ENCODE measurements around the gene TRIM47. TPM values are rescaled to one million over a fixed set of nuclear protein-coding genes. Genes with fewer than 3 reads are reported as not detected.

The TRIM47 gene
- total and polyA plus RNA-seq, 2 of the 13 experiments (the other 11 are each of a cell fraction or from before 2014, with no cell fraction given): 33.5 to 82.0 TPM

GRCh38 chr17:75892556-75893224 is 14.3 kb upstream of the TRIM47 start (continued):
- TF ChIP-seq SOX13 (IDR thresholded peaks at IDR 0.05) (no peak), SOX13 (CRISPR knock-in tag; conservative IDR thresholded peaks at IDR 0.05 in 1 of 2, IDR thresholded peaks at IDR 0.05 in 1 of 2) (peak in 1 of 2 experiments; percentile 44; a peak in 1 of 4 replicates), ZNF768 (CRISPR knock-in tag; IDR thresholded peaks at IDR 0.05) (peak; percentile 95), BCL6 (CRISPR knock-in tag; IDR thresholded peaks at IDR 0.05) (peak; percentile 9; the same call in 1 of the 2 replicates), RXRA (CRISPR knock-in tag; IDR thresholded peaks at IDR 0.05) (peak; percentile 65; the same call in 1 of the 2 replicates), FOXC1 (CRISPR knock-in tag; IDR thresholded peaks at IDR 0.05; ENCODE audit: borderline replicate concordance) (no peak), ZNF292 (CRISPR knock-in tag; IDR thresholded peaks at IDR 0.05; ENCODE audit: borderline replicate concordance, low read depth) (peak; percentile 35), TFAP4 (IDR thresholded peaks at IDR 0.05; ENCODE audit: borderline replicate concordance, low read depth) (peak; percentile 93), ZNF441 (CRISPR knock-in tag; IDR thresholded peaks at IDR 0.05; ENCODE audit: borderline replicate concordance) (no peak), FOXP1 (IDR thresholded peaks at IDR 0.05) (no peak), FOXP1 (CRISPR knock-in tag; IDR thresholded peaks at IDR 0.05) (no peak), ZNF180 (CRISPR knock-in tag; IDR thresholded peaks at IDR 0.05; ENCODE audit: borderline replicate concordance, low read depth) (no peak), ZNF782 (CRISPR knock-in tag; IDR thresholded peaks at IDR 0.05; ENCODE audit: borderline replicate concordance) (peak; percentile 71; the same call in 1 of the 2 replicates), HOXA7 (CRISPR knock-in tag; IDR thresholded peaks at IDR 0.05) (no peak), ELF4 (CRISPR knock-in tag; IDR thresholded peaks at IDR 0.05; ENCODE audit: borderline replicate concordance) (no peak), ATF3 (CRISPR knock-in tag; IDR thresholded peaks at IDR 0.05) (no peak), ISL2 (CRISPR knock-in tag; IDR thresholded peaks at IDR 0.05) (0 out of 2 replicates have a peak, but pooled peaks have one; percentile 34), ZNF616 (CRISPR knock-in tag; IDR thresholded peaks at IDR 0.05; ENCODE audit: low read depth) (no peak; the same call in 1 of the 2 replicates), ATRX (CRISPR knock-in tag; IDR thresholded peaks at IDR 0.05; ENCODE audit: borderline replicate concordance) (0 out of 2 replicates have a peak, but pooled peaks have one; percentile 33), MIER3 (CRISPR knock-in tag; IDR thresholded peaks at IDR 0.05; ENCODE audit: borderline replicate concordance) (0 out of 2 replicates have a peak, but pooled peaks have one; percentile 9), RFX1 (IDR thresholded peaks at IDR 0.05) (no peak), PLRG1 (conservative IDR thresholded peaks at IDR 0.05) (no peak)
- TF ChIP-seq, protein P1, sequence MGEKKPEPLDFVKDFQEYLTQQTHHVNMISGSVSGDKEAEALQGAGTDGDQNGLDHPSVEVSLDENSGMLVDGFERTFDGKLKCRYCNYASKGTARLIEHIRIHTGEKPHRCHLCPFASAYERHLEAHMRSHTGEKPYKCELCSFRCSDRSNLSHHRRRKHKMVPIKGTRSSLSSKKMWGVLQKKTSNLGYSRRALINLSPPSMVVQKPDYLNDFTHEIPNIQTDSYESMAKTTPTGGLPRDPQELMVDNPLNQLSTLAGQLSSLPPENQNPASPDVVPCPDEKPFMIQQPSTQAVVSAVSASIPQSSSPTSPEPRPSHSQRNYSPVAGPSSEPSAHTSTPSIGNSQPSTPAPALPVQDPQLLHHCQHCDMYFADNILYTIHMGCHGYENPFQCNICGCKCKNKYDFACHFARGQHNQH (CRISPR knock-in tag; IDR thresholded peaks at IDR 0.05): peak; percentile 66
- TF ChIP-seq, protein P2, sequence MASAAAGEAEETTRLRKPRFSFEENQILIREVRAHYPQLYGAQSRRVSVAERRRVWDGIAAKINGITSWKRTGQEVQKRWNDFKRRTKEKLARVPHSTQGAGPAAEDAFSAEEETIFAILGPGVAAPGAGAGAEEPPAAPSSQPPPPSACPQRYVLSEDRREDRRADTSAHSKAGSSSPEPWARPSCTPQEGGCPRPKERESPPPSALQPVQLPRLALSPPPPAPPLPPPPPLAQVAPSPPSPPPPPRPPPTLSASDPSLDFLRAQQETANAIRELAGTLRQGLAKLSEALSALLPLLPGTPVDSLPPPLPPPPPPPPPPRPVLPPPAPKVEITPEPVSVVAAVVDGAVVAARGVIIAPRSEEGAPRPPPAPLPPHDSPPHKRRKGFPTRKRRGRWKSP (CRISPR knock-in tag; IDR thresholded peaks at IDR 0.05): no peak

Measured in HepG2 (cell line).